Measurements from ENCODE around the gene TES.
"Not testable (repeated sequence)": the region's sequence is repeated elsewhere in the genome, so short reads cannot be mapped to it uniquely, and the experiment has no call there.

The TES gene

GRCh38 chr7:116210345-116211005 is at the start of gene TES:
Gene TES (plus strand): TSS chr7:116210539. CDS start chr7:116210708, 169 bp downstream.
- DNase-seq: peak; percentile 73

DNA sequence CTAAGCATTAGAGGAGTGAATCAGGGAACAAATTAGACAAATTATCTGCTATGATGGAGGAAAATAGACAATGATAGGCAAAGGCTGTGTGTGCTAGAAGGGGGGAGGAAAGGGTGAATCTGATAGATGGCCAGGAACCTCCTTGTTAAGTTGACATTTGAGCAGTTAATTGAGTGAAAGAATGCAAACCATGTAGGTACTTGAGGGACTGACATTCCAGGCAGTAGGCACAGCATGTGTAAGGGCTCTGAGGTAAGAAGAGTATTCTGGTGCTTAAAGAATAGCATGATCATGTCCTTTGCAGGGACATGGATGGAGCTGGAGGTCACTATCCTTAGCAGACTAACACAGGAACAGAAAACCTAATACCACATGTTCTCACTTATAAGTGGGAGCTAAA is 48.6 kb upstream of the TES start:
- no peak for DNase-seq

DNA sequence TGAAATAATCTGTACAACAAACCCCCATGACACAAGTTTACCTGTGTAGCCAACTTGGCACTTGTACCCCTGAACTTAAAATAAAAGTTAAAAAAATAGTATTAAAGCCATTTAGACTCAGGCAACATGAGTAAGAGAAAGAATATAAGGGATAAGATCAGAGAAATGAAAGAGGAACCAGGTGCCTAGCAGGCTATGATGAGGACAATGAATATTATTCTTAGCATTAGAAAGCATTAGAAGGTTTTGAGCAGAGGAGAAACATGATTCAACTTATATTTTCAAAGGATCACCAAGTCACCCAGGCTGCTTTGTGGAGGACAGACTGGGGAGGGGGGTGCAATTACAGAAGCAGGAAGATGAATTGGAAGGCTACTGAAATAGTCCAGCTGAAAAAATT is 48.1 kb upstream of the TES start:
- no peak for DNase-seq

DNA sequence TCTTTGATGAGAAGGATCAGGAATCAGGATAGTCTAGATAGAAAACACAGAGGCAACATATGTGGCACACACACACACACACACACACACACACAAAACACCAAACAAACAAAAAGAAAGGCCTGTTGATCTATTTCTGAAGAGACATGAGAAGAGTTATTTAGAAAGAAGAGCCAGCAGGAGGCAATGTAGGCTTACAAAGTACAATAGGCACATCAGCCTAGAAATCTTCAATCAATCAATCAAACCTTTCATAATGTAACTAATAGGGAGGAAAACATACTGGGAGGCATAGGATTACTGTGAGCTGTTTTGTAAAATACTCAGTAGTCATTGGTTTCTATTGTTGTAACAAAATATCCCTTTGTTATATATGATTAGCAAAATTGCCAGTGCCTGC is 47.3 kb upstream of the TES start:
- DNase-seq: no peak

DNA sequence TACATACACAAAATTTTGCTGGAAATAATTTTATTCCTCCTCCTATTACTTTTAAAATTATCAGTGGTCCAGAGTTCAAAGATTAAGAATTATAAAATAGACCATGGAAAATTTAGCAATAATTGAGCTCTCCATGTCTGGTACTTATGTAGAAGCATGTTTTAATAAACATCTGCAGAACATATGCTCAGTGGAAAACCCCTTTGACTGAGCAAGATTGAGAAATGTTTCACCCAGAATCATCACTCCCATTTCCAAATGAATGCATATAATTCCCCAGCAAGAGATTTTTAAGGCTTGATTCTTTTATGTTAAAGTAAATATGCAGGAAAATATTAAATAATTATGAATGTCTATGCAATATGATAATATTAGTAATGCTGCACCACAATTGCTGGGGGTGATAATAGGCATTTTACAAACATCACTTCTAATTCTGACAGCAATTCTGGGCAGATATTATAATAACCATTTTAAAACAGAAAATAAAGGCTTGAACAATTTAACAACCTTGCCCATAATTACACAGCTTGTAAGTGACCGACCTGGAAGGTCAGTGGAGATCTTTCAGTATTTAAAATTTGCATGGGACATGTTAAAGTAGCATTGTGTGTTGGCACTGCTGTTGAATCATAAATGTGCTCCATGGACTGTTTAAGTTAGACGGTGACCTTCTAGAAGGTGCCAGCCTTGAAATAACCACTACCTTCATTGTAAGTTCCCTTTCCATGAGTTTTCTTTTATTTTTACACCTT is 45.6 kb upstream of the TES start:
- no peak for DNase-seq

GRCh38 chr7:116165717-116166116 is 44.6 kb upstream of the TES start:
- DNase-seq: peak; percentile 56

- DNase-seq: no peak
These were observed 44.2 kb upstream of the TES start for GRCh38 chr7:116166156-116166555.

DNA sequence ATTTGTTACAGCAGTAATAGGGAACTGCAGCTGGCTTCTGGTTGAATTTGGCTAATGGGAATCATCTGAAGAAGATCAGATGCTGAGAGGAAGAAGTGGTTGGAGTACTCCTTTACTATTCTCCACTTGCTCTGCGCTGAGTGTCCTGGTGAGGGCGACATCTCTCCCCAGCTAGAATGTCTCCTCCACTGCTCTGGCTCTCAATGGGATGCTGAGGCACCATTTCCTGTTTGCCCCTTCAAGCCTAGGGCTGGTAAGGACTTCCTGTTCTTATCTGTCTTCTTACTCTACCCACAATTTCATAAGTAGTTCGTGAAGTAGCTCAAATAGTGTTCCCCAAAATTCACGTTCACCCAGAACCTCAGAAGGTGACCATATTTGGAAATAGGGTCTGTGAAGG is 43.2 kb upstream of the TES start:
- DNase-seq: no peak

DNA sequence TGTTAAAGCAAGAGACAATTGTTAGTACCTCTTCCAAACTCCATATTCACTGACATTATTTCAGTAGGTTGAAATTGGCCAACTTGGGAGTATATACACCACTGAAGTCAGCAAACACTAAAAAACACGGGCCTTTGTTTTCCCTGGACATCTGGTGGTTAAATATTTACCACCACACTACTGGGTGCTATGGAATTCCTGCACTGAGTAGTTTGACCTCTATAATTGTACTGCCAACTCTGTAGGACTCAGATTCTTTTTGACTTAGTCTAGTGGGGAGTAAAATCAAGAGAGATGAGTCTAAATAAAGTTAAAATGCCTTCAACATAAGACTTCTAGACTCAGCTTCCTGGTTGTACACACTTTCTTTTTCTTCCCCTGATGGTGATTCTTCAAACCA is 41.3 kb upstream of the TES start:
- DNase-seq: no peak

- DNase-seq: no peak
These were observed 40.2 kb upstream of the TES start for GRCh38 chr7:116170180-116170579.

DNA sequence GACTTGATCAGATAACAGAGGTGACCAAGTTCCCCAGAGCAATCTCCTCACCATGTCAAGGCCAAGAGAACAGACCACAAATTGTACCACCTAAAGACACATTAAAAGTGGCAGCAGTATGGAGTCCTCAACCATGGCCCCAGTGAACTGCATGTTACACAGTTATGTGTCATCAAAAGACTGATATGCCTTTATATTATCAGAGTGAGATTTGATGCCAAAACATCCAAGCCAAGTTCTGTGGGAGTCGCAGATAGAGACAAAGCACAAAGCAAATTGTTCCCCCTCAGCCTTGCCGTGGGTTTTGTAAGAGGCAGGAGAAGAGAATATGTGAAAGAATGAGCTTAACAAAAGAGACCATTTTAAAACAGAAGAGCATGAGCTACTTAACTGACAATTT is 39.2 kb upstream of the TES start:
- DNase-seq: no peak

DNA sequence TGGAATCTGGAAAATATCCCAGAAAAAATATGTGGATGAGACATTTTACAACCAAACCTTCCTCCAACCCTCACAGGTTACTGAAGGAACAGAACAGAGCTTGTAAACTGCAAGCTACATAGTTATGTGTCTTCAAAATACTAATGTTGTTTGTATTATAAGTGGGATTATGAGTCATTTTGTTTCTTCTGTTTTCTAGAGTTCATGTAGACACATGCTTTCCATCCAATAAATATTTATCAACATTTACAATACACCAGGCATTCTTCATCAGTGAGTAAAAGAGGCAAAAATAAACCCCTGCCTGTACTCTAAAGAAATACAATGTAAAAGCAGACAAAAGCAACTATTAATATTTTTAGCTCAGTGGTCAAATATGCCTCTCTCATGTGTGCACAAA is 38.0 kb upstream of the TES start:
- no peak for DNase-seq

DNA sequence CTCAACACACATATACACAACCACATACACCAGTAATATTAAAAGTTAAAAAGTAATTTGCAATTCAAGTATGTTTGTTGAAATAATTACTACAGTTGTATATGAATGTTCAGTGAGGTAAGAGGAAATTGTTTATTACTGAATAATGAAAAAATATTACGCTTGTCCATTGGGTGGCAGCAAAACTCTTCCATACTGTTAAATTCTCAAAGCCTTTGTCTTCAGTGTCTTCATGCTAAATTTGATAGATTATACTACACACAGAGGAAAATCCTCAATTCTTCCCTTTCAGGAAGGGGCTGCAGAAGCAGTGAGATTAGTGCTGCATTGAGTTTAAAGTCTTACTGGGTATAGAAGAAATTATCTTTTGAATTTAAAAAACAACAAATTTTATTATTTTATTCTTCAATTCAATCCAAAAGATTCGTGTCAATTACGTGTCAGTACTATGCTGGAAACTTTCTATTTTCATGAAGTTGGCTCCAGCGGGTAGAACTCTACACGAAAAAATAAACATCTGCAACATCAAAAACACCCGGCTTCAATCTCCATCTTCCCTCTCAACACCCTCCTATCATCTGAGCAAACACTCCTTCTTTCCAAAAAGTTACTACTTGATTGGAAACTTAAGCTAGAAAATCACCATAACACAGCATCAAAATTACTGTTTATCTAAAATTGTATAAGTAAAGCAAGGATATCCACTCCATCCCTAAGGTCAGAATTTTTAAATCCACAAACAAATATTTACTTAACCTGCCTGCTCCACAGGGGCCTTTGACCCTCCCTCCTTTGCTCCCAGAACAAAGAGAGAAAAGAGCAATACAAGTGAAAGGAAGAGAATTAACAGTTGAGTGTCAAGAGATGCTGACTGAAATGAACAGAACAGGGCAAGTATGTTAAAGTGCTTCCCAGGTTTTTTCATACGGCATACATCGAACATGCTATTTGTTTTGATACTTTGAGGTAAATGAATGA is 37.0 kb upstream of the TES start:
- DNase-seq: no peak

DNA sequence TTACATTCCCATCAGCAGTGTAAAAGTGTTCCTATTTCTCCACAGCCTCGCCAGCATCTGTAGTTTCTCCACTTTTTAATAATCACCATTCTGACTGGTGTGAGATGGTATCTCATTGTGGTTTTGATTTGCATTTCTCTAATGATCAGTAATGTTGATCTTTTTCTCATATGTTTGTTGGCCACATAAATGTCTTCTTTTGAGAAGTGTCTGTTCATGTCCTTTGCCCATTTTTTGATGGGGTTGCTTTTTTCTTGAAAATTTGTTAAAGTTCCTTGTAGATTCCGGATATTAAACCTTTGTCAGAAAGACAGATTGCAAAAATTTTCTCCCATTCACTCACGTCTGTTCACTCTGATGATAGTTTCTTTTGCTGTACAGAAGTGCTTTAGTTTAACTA is 35.2 kb upstream of the TES start:
- not testable (repeated sequence) for DNase-seq

GRCh38 chr7:116176226-116176625 is 34.1 kb upstream of the TES start:
- DNase-seq: no peak

- no peak for DNase-seq
These were observed 33.3 kb upstream of the TES start for GRCh38 chr7:116177009-116177408.

DNA sequence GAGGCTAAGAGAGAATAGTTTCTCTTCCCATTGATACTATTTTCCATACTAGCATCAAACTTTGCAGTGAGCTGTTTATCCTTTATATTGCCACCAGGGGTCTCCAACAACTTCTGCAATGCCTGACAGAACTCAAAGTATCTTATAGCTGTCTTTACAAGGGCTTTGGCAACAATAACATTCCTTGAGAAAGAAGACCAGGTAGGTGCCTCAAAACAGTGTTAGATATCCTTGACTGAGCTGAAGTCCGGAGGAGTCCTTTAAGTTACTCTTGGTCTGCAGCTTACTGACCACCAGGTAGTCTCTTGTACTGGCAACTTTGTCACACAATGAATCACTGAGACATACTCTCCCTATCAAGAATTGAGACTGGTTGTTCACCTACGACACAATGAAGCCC is 30.0 kb upstream of the TES start:
- DNase-seq: no peak

DNA sequence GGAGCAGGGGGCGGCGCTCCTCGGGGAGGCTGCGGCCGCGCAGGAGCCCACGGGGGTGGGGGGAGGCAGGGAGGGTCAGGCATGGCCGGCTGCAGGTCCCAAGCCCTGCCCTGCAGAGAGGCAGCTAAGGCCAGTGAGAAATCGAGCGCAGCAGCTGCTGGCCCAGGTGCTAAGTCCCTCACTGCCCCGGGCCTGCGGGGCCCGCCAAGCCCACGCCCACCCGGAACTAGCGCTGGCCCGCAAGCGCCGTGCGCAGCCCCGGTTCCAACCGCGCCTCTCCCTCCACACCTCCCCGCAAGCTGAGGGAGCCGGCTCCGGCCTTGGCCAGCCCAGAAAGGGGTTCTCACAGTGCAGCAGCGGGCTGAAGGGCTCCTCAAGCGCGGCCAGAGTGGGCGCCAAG is 28.3 kb upstream of the TES start:
- no peak for DNase-seq

GRCh38 chr7:116185450-116185849 is 24.9 kb upstream of the TES start:
- no peak for DNase-seq

DNA sequence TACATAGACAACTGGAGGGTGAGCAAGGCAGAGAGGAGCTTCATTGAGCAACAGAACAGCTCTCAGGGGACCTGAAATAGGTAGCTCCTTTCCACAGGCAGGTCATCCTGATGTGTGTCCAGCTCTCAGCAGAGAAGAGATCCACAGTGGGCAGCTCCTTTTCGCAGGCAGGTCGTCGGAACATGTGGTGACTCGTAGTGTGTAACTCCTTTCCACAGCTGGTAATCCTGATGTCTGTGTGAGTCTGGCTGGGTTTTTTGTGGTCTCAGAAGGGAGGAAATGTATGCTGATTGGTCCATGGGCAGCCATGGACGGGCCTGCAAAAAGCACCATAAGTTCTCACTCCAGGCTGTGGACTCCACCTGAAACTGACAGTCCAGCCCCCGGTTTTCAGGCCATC is 24.4 kb upstream of the TES start:
- no peak for DNase-seq

- DNase-seq: no peak
These were observed 22.9 kb upstream of the TES start for GRCh38 chr7:116187400-116187799.

GRCh38 chr7:116193329-116194087 is 16.8 kb upstream of the TES start:
- DNase-seq: no peak

DNA sequence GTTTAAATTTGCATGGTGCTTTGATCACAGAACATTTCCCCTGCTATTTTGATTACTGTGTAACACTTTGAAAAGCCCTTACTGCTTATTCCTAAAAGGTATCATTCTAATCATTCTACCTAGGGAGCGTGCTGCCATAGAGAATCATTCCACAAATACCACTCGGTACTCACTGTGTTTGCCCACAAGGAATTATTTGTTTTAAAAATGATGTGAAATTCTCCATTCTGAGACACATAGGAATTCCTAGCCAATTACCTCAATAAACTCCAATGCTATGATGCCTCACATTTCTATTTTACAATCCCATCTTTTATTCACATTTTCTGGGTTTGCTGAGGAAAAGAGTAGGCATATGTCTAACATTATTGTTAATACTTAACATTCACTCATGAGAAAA is 16.2 kb upstream of the TES start:
- DNase-seq: no peak
